IPS-18c (cell line): ENCODE data around the gene RGPD8.
"Not testable (repeated sequence)": the region's sequence is repeated elsewhere in the genome, so short reads cannot be mapped to it uniquely, and the experiment has no call there.

Experiments
- H3K4me3 ChIP-seq: 2 replicates; pipeline ENCODE4 v1.7.0; 2013; ENCODE audit warnings: low read depth, mild to moderate bottlenecking, low read length, moderate library complexity; ENCODE audit not compliant: insufficient read depth
- H3K9me3 ChIP-seq: one replicate; pipeline ENCODE4 v1.6.1; 2013; ENCODE audit warnings: mild to moderate bottlenecking, low read length, moderate library complexity; ENCODE audit not compliant: control insufficient read depth, insufficient read depth

The RGPD8 gene

DNA sequence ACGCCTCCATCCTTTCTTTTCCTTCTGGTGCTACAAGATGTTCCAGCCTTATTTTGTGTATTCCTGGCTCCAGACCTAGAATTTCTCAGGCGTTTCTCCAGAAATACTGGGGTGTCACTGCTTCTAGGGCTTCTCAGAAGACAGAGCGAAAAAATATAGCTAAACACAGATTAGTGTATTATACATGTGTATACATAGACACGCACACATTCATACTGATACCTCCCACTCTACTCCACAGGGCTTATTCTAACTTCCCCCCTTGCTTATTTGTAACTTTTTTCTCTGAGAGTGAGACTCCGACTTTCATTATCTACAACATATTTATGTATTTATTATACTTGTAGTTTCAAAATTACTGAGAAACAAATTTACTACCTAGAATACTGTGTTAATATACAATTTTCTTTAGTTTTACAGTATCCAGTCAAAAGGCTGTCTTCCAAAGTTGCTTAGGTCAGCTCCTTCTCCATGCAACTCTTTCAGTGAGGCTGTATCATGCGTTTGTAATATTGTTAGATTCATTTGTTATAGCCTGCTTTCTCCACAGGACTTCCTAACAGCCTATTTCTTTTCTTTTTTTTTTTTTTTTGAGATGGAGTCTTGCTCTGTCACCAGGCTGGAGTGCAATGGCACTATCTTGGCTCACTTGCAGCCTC is 5.3 kb upstream of the RGPD8 start:
- H3K4me3 ChIP-seq, H3K9me3 ChIP-seq: not testable (repeated sequence)

GRCh38 chr2:112437405-112437831 is 4.0 kb upstream of the RGPD8 start:
- H3K4me3 ChIP-seq, H3K9me3 ChIP-seq: not testable (repeated sequence)

GRCh38 chr2:112436993-112437392 is 3.5 kb upstream of the RGPD8 start:
- not testable (repeated sequence) for H3K4me3 ChIP-seq, H3K9me3 ChIP-seq

DNA sequence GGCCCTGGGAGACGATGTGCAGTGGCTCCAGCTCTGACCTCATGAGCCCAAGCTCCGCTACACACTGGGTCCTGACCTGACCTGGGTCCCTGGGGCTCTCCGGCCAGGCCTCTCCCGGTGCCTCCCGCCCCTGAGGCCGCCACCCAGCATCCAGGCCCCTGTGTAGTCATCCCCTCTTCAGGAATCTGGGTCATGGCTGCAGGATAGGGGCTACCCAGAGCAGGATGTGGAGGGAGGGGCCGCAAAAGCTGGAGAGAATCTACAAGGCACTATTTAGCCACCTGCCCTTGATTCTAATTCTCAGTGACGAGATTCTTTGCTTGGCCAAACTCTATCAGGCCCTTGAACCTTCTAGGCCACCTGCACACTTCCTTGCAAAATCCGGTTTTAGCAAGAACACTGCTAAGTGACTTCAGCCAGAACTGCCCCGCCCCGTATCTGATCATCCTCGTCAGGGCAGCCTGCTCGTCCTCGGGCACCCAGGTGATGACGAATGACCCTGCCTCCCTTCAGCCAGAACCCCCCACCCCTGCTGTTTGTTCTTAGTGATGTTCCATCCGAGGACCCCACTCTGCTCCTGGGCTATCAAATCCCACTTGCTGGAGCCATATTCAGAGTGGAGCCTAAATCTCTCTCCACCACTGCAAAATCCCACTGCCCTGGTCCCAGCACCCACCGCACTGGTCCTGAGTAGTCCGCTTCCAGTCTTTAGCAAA is 2.4 kb upstream of the RGPD8 start:
- H3K4me3 ChIP-seq, H3K9me3 ChIP-seq: not testable (repeated sequence)

- H3K4me3 ChIP-seq, H3K9me3 ChIP-seq: not testable (repeated sequence)
These were observed 1.7 kb upstream of the RGPD8 start for GRCh38 chr2:112434890-112435715.

GRCh38 chr2:112433932-112434730 is 686 bp upstream of the RGPD8 start:
- Histone ChIP-seq H3K9me3 (no peaks in the 10 kb centered on the region), H3K4me3 (no peak overlapping the region)

- H3K9me3 ChIP-seq: not testable (repeated sequence)
- H3K4me3 ChIP-seq: peak overlapping the region; percentile 50; the same call in 1 of the 2 replicates
These were observed 538 bp downstream of the RGPD8 start for GRCh38 chr2:112432735-112433479.

DNA sequence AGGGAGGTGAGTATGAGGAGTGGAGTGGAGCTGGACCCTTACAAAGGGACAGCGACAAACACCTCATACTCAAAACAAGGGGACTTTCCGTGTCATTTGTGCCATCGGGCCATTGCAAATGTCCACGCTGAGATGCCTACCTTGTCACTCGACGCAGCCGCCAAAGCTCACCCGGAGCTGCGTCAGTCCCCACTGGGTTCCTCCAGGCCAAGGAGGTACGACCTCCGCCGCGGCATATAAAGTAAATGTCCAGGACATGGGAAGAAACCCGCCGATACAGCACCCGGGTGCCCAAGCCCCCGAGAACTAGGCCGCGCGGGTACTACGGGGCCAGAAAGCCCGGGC is 1.1 kb downstream of the RGPD8 start:
- H3K4me3 ChIP-seq: peak overlapping the region; percentile 50
- H3K9me3 ChIP-seq: not testable (repeated sequence)

- not testable (repeated sequence) for H3K9me3 ChIP-seq, H3K4me3 ChIP-seq
These were observed 1.7 kb downstream of the RGPD8 start for GRCh38 chr2:112431587-112432295.

DNA sequence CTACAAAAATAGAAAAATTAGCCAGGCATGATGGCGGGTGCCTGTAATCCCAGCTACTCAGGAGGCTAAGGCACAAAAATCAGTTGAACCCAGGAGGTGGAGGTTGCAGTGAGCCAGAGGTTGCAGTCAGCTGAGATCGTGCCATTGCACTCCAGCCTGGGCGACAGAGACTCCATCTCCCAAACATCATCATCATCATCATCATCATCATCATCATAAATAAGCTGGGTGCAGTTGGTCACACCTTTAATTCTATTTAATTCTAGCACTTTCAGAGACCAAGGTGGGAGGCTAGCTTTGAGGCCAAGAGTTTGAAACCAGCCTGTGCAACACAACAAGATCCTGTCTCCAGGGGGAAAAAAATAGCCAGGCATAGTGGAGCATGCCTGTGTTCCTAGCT is 8.9 kb downstream of the RGPD8 start:
- not testable (repeated sequence) for H3K4me3 ChIP-seq, H3K9me3 ChIP-seq

DNA sequence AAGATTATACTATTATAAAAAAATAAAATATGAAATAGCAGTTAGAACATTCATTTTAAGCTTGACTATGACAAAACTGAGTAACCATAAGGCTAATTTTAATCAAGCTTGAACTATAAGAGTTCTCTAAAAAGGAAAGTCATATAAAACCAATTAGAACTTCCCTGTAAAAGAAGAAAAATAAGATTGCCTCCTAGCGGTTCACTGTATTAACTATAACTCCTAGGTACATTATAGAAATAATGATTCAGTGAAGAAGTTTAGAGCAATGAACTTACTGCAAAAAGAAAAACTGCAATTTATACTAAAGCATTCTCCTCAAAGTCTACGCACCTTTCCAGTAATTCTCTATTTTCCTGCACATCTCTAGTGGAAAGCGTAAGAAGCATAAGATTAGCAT is 16.6 kb downstream of the RGPD8 start:
- not testable (repeated sequence) for H3K9me3 ChIP-seq, H3K4me3 ChIP-seq

- H3K4me3 ChIP-seq, H3K9me3 ChIP-seq: not testable (repeated sequence)
These were observed 73.4 kb downstream of the RGPD8 start for GRCh38 chr2:112360055-112360454.

DNA sequence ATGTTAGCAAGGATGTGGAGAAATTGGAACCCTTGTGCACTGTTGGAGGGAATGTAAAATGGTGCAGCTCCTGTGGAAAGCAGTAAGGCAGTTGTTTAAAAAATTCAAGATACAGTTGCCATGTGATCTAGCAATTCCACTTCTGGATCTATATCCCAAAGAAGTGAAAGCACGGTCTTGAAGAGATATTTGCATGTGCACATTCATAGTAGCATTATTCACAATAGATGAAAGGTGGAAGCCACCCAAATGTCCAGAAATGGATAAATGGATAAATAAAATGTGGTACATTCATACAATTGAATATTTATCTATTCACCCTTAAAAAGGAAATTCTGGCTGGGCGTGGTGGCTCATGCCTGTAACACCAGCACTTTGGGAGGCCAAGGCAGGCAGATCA is 79.1 kb downstream of the RGPD8 start:
- H3K4me3 ChIP-seq, H3K9me3 ChIP-seq: not testable (repeated sequence)

GRCh38 chr2:112352809-112353603 is 80.4 kb downstream of the RGPD8 start:
- H3K4me3 ChIP-seq, H3K9me3 ChIP-seq: not testable (repeated sequence)

DNA sequence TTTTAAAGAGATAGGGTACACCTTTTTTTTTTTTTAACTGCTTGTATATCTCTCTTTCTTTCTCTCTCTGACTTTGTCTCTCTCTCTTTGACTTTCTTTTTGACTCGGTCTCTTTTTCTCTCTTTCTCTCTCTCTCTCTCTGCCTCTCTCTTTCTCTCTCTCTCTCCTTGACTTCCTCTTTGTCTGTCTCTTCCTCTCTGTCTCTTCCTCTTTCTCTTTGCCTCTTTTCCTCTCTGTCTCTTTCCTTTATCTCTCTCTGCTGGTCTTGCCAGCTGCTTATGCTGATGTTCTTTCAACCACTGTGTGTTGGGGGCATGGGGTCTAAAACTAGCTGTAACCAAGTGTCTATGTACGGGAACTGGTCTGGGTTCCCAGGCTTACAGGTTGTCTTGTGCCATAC is 81.2 kb downstream of the RGPD8 start:
- not testable (repeated sequence) for H3K9me3 ChIP-seq, H3K4me3 ChIP-seq
